ENCODE results near the gene PRPF19. TPM values are rescaled to one million over a fixed set of nuclear protein-coding genes. Genes with fewer than 3 reads are reported as not detected.

Gene PRPF19
- total and polyA plus RNA-seq, 9 of the 15 experiments (the other 6 are each of a cell fraction or from before 2014, with no cell fraction given) = 9.4 to 212 (median 73.2) TPM

- no peak for TF ChIP-seq XRCC4 (IDR thresholded peaks at IDR 0.05; ENCODE audit: extremely low read depth, insufficient read depth, insufficient read length)
- TF ChIP-seq KHSRP (IDR thresholded peaks at IDR 0.05) = no peak
- TF ChIP-seq RBM25 (IDR thresholded peaks at IDR 0.05; ENCODE audit: low read depth, low read length, severe bottlenecking) = peak; percentile 86
- TF ChIP-seq GATAD2A (IDR thresholded peaks at IDR 0.05) = peak; percentile 72; the same call in 1 of the 2 replicates
- TF ChIP-seq ZNF143 (CRISPR knock-in tag; IDR thresholded peaks at IDR 0.05) = no peak
- TF ChIP-seq CHD7 (IDR thresholded peaks at IDR 0.05; ENCODE audit: low read depth, low read length) = no peak
- no peak for TF ChIP-seq SIX5 (IDR thresholded peaks at IDR 0.05; ENCODE audit: borderline replicate concordance in 1 of 2, insufficient read depth in 1 of 2, low read depth in 1 of 2, low read length in 2 of 2)
- TF ChIP-seq SMARCA5 (IDR thresholded peaks at IDR 0.05) = no peak
- no peak for TF ChIP-seq ELF4 (CRISPR knock-in tag; IDR thresholded peaks at IDR 0.05)
- TF ChIP-seq, protein P1, sequence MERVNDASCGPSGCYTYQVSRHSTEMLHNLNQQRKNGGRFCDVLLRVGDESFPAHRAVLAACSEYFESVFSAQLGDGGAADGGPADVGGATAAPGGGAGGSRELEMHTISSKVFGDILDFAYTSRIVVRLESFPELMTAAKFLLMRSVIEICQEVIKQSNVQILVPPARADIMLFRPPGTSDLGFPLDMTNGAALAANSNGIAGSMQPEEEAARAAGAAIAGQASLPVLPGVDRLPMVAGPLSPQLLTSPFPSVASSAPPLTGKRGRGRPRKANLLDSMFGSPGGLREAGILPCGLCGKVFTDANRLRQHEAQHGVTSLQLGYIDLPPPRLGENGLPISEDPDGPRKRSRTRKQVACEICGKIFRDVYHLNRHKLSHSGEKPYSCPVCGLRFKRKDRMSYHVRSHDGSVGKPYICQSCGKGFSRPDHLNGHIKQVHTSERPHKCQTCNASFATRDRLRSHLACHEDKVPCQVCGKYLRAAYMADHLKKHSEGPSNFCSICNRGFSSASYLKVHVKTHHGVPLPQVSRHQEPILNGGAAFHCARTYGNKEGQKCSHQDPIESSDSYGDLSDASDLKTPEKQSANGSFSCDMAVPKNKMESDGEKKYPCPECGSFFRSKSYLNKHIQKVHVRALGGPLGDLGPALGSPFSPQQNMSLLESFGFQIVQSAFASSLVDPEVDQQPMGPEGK (CRISPR knock-in tag; IDR thresholded peaks at IDR 0.05; ENCODE audit: borderline replicate concordance) = 0 out of 2 replicates have a peak, but pooled peaks have one; percentile 23
- TF ChIP-seq ZNF165 (CRISPR knock-in tag; IDR thresholded peaks at IDR 0.05; ENCODE audit: borderline replicate concordance) = no peak
- no peak for TF ChIP-seq ZNF445 (CRISPR knock-in tag; IDR thresholded peaks at IDR 0.05; ENCODE audit: low read depth)
- TF ChIP-seq FOXJ2 (tag; IDR thresholded peaks at IDR 0.05) = no peak
- TF ChIP-seq ELF2 (CRISPR knock-in tag; IDR thresholded peaks at IDR 0.05) = no peak
- peak; percentile 80 for TF ChIP-seq DPF2 (IDR thresholded peaks at IDR 0.05)
- 0 out of 2 replicates have a peak, but pooled peaks have one; percentile 28 for TF ChIP-seq BHLHE40 (IDR thresholded peaks at IDR 0.05; ENCODE audit: low read length)
Measured at GRCh38 chr11:60854140-60854846, 52.1 kb downstream of the PRPF19 start (continued).
